HEK293 (cell line): Measurements from ENCODE around the gene BCL2A1.

ENCODE experiments used
- GLI2 ChIP-seq: fragments of 450-650 bp; formaldehyde crosslinking; IDR thresholded peaks from 2 replicates; pipeline ENCODE4; 2017; ENCODE audit warnings: missing biosample characterization, missing genetic modification characterization, low read depth, borderline replicate concordance
- GLIS2 ChIP-seq: fragments of 450-650 bp; formaldehyde crosslinking; IDR thresholded peaks from 2 replicates; pipeline ENCODE4 v1.5.1; 2016; ENCODE audit warnings: missing biosample characterization, missing genetic modification characterization
- HOXC10 ChIP-seq: sonication (generic); formaldehyde crosslinking; IDR thresholded peaks from 2 replicates; pipeline ENCODE4 v1.8.1; 2023; ENCODE audit warnings: mild to moderate bottlenecking, missing genetic modification reagents
- IKZF3 ChIP-seq: fragments of 450-650 bp; IDR thresholded peaks from 2 replicates; pipeline ENCODE4 v1.5.0; 2018; ENCODE audit warnings: missing biosample characterization, mild to moderate bottlenecking, missing genetic modification characterization, moderate library complexity
- KLF7 ChIP-seq: fragments of 450-650 bp; formaldehyde crosslinking; IDR thresholded peaks from 2 replicates; pipeline ENCODE4 v1.5.1; 2016; ENCODE audit warnings: missing biosample characterization, missing genetic modification characterization, borderline replicate concordance
- OVOL3 ChIP-seq: fragments of 450-650 bp; formaldehyde crosslinking; IDR thresholded peaks from 2 replicates; pipeline ENCODE4 v1.5.1; 2016; ENCODE audit warnings: missing biosample characterization, missing genetic modification characterization
- TSHZ1 ChIP-seq: fragments of 450-650 bp; formaldehyde crosslinking; IDR thresholded peaks from 2 replicates; pipeline ENCODE4 v1.5.1; 2016; ENCODE audit warnings: missing biosample characterization, missing genetic modification characterization, borderline replicate concordance
- ZBTB17 ChIP-seq: fragments of 450-650 bp; formaldehyde crosslinking; IDR thresholded peaks from 2 replicates; pipeline ENCODE4 v1.5.1; 2016; ENCODE audit warnings: missing biosample characterization, missing genetic modification characterization
- ZBTB48 ChIP-seq: fragments of 450-650 bp; formaldehyde crosslinking; IDR thresholded peaks from 2 replicates; pipeline ENCODE4 v1.5.1; 2016; ENCODE audit warnings: missing biosample characterization, missing genetic modification characterization
- ZBTB7A ChIP-seq: fragments of 450-650 bp; formaldehyde crosslinking; IDR thresholded peaks from 2 replicates; pipeline ENCODE4 v1.5.1; 2016; ENCODE audit warnings: low read depth, missing biosample characterization, missing genetic modification characterization
- ZNF114 ChIP-seq: fragments of 450-650 bp; formaldehyde crosslinking; IDR thresholded peaks from 2 replicates; pipeline ENCODE4 v1.5.0; 2017; ENCODE audit warnings: missing biosample characterization, missing genetic modification characterization
- ZNF138 ChIP-seq: fragments of 450-650 bp; formaldehyde crosslinking; IDR thresholded peaks from 2 replicates; pipeline ENCODE4 v1.5.1; 2016; ENCODE audit warnings: missing biosample characterization, missing genetic modification characterization, borderline replicate concordance
- ZNF221 ChIP-seq: fragments of 450-650 bp; formaldehyde crosslinking; IDR thresholded peaks from 2 replicates; pipeline ENCODE4 v1.5.1; 2017; ENCODE audit warnings: missing biosample characterization, missing genetic modification characterization, borderline replicate concordance
- ZNF23 ChIP-seq: fragments of 450-650 bp; formaldehyde crosslinking; IDR thresholded peaks from 2 replicates; pipeline ENCODE4 v1.5.1; 2016; ENCODE audit warnings: missing biosample characterization, missing genetic modification characterization, borderline replicate concordance
- ZNF239 ChIP-seq: fragments of 450-650 bp; formaldehyde crosslinking; IDR thresholded peaks from 2 replicates; pipeline ENCODE4 v1.5.1; 2016; ENCODE audit warnings: missing biosample characterization, missing genetic modification characterization
- ZNF324 ChIP-seq: fragments of 450-650 bp; formaldehyde crosslinking; IDR thresholded peaks from 2 replicates; pipeline ENCODE4 v1.5.1; 2016; ENCODE audit warnings: missing biosample characterization, missing genetic modification characterization
- ZNF350 ChIP-seq: fragments of 450-650 bp; formaldehyde crosslinking; IDR thresholded peaks from 2 replicates; pipeline ENCODE4 v1.5.0; 2017; ENCODE audit warnings: missing biosample characterization, mild to moderate bottlenecking, missing genetic modification characterization
- ZNF37A ChIP-seq: fragments of 450-650 bp; IDR thresholded peaks from 2 replicates; pipeline ENCODE4 v1.5.1; 2018; ENCODE audit warnings: missing biosample characterization, missing genetic modification characterization
- ZNF416 ChIP-seq: fragments of 450-650 bp; formaldehyde crosslinking; IDR thresholded peaks from 2 replicates; pipeline ENCODE4 v1.5.1; 2016; ENCODE audit warnings: missing biosample characterization, missing genetic modification characterization
- ZNF514 ChIP-seq: fragments of 450-650 bp; formaldehyde crosslinking; IDR thresholded peaks from 2 replicates; pipeline ENCODE4 v1.5.1; 2016; ENCODE audit warnings: missing biosample characterization, missing genetic modification characterization
- ZNF521 ChIP-seq: fragments of 450-650 bp; formaldehyde crosslinking; IDR thresholded peaks from 2 replicates; pipeline ENCODE4 v1.5.1; 2017; ENCODE audit warnings: missing biosample characterization, mild to moderate bottlenecking, missing genetic modification characterization
- ZNF529 ChIP-seq: fragments of 450-650 bp; formaldehyde crosslinking; IDR thresholded peaks from 2 replicates; pipeline ENCODE4 v1.5.1; 2017; ENCODE audit warnings: missing genetic modification characterization, missing biosample characterization; ENCODE audit not compliant: insufficient replicate concordance
- ZNF558 ChIP-seq: fragments of 450-650 bp; formaldehyde crosslinking; IDR thresholded peaks from 2 replicates; pipeline ENCODE4 v1.5.1; 2016; ENCODE audit warnings: missing biosample characterization, missing genetic modification characterization
- ZNF580 ChIP-seq: fragments of 450-650 bp; formaldehyde crosslinking; IDR thresholded peaks from 2 replicates; pipeline ENCODE4 v1.5.1; 2016; ENCODE audit warnings: missing biosample characterization, missing genetic modification characterization
- ZNF596 ChIP-seq: fragments of 450-650 bp; IDR thresholded peaks from 2 replicates; pipeline ENCODE4 v1.5.0; 2018; ENCODE audit warnings: missing biosample characterization, mild to moderate bottlenecking, missing genetic modification characterization, moderate library complexity
- ZNF610 ChIP-seq: fragments of 450-650 bp; formaldehyde crosslinking; IDR thresholded peaks from 2 replicates; pipeline ENCODE4 v1.5.1; 2016; ENCODE audit warnings: missing biosample characterization, missing genetic modification characterization, borderline replicate concordance
- ZNF629 ChIP-seq: fragments of 450-650 bp; formaldehyde crosslinking; IDR thresholded peaks from 2 replicates; pipeline ENCODE4 v1.5.1; 2017; ENCODE audit warnings: missing biosample characterization, missing genetic modification characterization
- ZNF639 ChIP-seq: fragments of 450-650 bp; formaldehyde crosslinking; IDR thresholded peaks from 2 replicates; pipeline ENCODE4 v1.5.1; 2016; ENCODE audit warnings: missing biosample characterization, missing genetic modification characterization
- ZNF701 ChIP-seq: fragments of 450-650 bp; formaldehyde crosslinking; IDR thresholded peaks from 2 replicates; pipeline ENCODE4 v1.5.1; 2016; ENCODE audit warnings: missing biosample characterization, missing genetic modification characterization
- ZNF76 ChIP-seq: fragments of 450-650 bp; formaldehyde crosslinking; IDR thresholded peaks from 2 replicates; pipeline ENCODE4; 2016; ENCODE audit warnings: low read depth, missing biosample characterization, missing genetic modification characterization, borderline replicate concordance
- ZNF830 ChIP-seq: fragments of 450-650 bp; IDR thresholded peaks from 2 replicates; pipeline ENCODE4 v1.5.0; 2018; ENCODE audit warnings: missing biosample characterization, missing genetic modification characterization, low read depth, mild to moderate bottlenecking, moderate library complexity
- TF ChIP-seq, protein P1 (sequence below): fragments of 450-650 bp; formaldehyde crosslinking; IDR thresholded peaks from 2 replicates; pipeline ENCODE4 v1.5.1; 2016; ENCODE audit warnings: missing biosample characterization, missing genetic modification characterization
- TF ChIP-seq, protein P2 (sequence below): fragments of 450-650 bp; formaldehyde crosslinking; IDR thresholded peaks from 2 replicates; pipeline ENCODE4 v1.5.1; 2016; ENCODE audit warnings: missing biosample characterization, missing genetic modification characterization

Gene BCL2A1

GRCh38 chr15:79923079-79923514 is 47.9 kb downstream of the BCL2A1 start (continued):
- TF ChIP-seq OVOL3 (tag by site-specific recombination), result no peak
- TF ChIP-seq TSHZ1 (tag by site-specific recombination), result no peak
- TF ChIP-seq ZBTB17, result no peak
- no peak for TF ChIP-seq ZNF529 (tag by site-specific recombination)
- no peak for TF ChIP-seq HOXC10
- TF ChIP-seq ZNF514 (tag by site-specific recombination), result no peak
- TF ChIP-seq ZNF629 (tag by site-specific recombination), result no peak
- no peak for TF ChIP-seq ZNF221 (tag by site-specific recombination)
- no peak; the same call in 1 of the 2 replicates for TF ChIP-seq GLIS2 (tag by site-specific recombination)
- TF ChIP-seq ZBTB48, result no peak
- TF ChIP-seq ZNF558 (tag by site-specific recombination), result no peak
- no peak for TF ChIP-seq ZNF416 (tag by site-specific recombination)
- TF ChIP-seq ZNF701 (tag by site-specific recombination), result no peak
- no peak for TF ChIP-seq GLI2 (tag by site-specific recombination)
- TF ChIP-seq ZNF639, result no peak
- no peak for TF ChIP-seq ZNF138
- no peak for TF ChIP-seq ZNF610
- TF ChIP-seq ZNF76, result 0 out of 2 replicates have a peak, but pooled peaks have one; percentile 14
- TF ChIP-seq ZNF596 (tag by site-specific recombination), result no peak
- TF ChIP-seq ZNF37A (tag by site-specific recombination), result no peak
- TF ChIP-seq ZNF23 (tag by site-specific recombination), result no peak
- no peak for TF ChIP-seq ZNF114 (tag by site-specific recombination)
- no peak for TF ChIP-seq ZNF830 (tag by site-specific recombination)
- TF ChIP-seq ZNF350 (tag by site-specific recombination), result no peak
- TF ChIP-seq, protein P1, sequence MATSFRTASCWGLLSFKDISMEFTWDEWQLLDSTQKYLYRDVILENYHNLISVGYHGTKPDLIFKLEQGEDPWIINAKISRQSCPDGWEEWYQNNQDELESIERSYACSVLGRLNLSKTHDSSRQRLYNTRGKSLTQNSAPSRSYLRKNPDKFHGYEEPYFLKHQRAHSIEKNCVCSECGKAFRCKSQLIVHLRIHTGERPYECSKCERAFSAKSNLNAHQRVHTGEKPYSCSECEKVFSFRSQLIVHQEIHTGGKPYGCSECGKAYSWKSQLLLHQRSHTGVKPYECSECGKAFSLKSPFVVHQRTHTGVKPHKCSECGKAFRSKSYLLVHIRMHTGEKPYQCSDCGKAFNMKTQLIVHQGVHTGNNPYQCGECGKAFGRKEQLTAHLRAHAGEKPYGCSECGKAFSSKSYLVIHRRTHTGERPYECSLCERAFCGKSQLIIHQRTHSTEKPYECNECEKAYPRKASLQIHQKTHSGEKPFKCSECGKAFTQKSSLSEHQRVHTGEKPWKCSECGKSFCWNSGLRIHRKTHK (tag by site-specific recombination), result no peak
- no peak for TF ChIP-seq ZNF324 (tag by site-specific recombination)
- TF ChIP-seq, protein P2, sequence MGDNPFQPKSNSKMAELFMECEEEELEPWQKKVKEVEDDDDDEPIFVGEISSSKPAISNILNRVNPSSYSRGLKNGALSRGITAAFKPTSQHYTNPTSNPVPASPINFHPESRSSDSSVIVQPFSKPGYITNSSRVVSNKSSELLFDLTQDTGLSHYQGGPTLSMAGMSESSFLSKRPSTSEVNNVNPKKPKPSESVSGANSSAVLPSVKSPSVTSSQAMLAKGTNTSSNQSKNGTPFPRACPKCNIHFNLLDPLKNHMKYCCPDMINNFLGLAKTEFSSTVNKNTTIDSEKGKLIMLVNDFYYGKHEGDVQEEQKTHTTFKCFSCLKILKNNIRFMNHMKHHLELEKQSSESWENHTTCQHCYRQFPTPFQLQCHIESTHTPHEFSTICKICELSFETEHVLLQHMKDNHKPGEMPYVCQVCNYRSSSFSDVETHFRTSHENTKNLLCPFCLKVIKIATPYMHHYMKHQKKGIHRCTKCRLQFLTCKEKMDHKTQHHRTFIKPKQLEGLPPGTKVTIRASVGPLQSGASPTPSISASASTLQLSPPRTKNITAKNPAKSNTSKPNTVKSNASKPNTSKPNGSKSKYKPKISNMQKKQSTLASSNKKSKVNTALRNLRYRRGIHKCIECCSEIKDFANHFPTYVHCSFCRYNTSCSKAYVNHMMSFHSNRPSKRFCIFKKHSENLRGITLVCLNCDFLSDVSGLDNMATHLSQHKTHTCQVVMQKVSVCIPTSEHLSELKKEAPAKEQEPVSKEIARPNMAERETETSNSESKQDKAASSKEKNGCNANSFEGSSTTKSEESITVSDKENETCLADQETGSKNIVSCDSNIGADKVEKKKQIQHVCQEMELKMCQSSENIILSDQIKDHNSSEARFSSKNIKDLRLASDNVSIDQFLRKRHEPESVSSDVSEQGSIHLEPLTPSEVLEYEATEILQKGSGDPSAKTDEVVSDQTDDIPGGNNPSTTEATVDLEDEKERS, result no peak
- no peak for TF ChIP-seq ZBTB7A (tag by site-specific recombination)
- TF ChIP-seq IKZF3 (tag by site-specific recombination), result no peak
- TF ChIP-seq ZNF239 (tag by site-specific recombination), result no peak
- no peak for TF ChIP-seq ZNF521 (tag by site-specific recombination)
- TF ChIP-seq ZNF580 (tag by site-specific recombination), result no peak
- TF ChIP-seq KLF7 (tag by site-specific recombination), result no peak
